ENCODE results near the gene CEP295NL.
"Not testable (repeated sequence)": the region's sequence is repeated elsewhere in the genome, so short reads cannot be mapped to it uniquely, and the experiment has no call there.

The CEP295NL gene

GRCh38 chr17:78929908-78930775 is 27.1 kb upstream of the CEP295NL start:
- DNase-seq (ENCODE audit: low read depth): no peak

GRCh38 chr17:78925662-78926555 is 22.9 kb upstream of the CEP295NL start:
- no peak for DNase-seq (ENCODE audit: low read depth)

GRCh38 chr17:78925234-78925633 is 22.2 kb upstream of the CEP295NL start, which contains the start of gene TIMP2:
TIMP2 (minus strand) TSS chr17:78925387; CDS start chr17:78925088, 299 bp downstream.
- no peak for DNase-seq (ENCODE audit: low read depth)

- DNase-seq (ENCODE audit: low read depth): no peak
Observed at GRCh38 chr17:78924481-78925151, 21.6 kb upstream of the CEP295NL start.

GRCh38 chr17:78923660-78924453 is 20.9 kb upstream of the CEP295NL start:
- DNase-seq (ENCODE audit: low read depth): no peak

- no peak for DNase-seq (ENCODE audit: low read depth)
Observed at GRCh38 chr17:78922816-78923498, 20.0 kb upstream of the CEP295NL start.

- DNase-seq (ENCODE audit: low read depth): no peak
Observed at GRCh38 chr17:78921437-78921971, 18.5 kb upstream of the CEP295NL start.

GRCh38 chr17:78920528-78920927 is 17.5 kb upstream of the CEP295NL start:
- no peak for DNase-seq (ENCODE audit: low read depth)

GRCh38 chr17:78919861-78920450 is 17.0 kb upstream of the CEP295NL start:
- DNase-seq (ENCODE audit: low read depth): no peak

GRCh38 chr17:78918979-78919378 is 16.0 kb upstream of the CEP295NL start:
- DNase-seq (ENCODE audit: low read depth): no peak

- no peak for DNase-seq (ENCODE audit: low read depth)
Observed at GRCh38 chr17:78917451-78918275, 14.7 kb upstream of the CEP295NL start.

GRCh38 chr17:78915872-78916632 is 13.1 kb upstream of the CEP295NL start:
- no peak for DNase-seq (ENCODE audit: low read depth)

- DNase-seq (ENCODE audit: low read depth): no peak
Observed at GRCh38 chr17:78913115-78913514, 10.1 kb upstream of the CEP295NL start.

GRCh38 chr17:78912082-78912481 is 9.1 kb upstream of the CEP295NL start:
- DNase-seq (ENCODE audit: low read depth): no peak

- not testable (repeated sequence) for DNase-seq (ENCODE audit: low read depth)
Observed at GRCh38 chr17:78911543-78911942, 8.5 kb upstream of the CEP295NL start.

- no peak for DNase-seq (ENCODE audit: low read depth)
Observed at GRCh38 chr17:78910497-78911284, 7.7 kb upstream of the CEP295NL start.

GRCh38 chr17:78908426-78908825 is 5.4 kb upstream of the CEP295NL start:
- DNase-seq (ENCODE audit: low read depth): no peak

- DNase-seq (ENCODE audit: low read depth): no peak
Observed at GRCh38 chr17:78905541-78905940, 2.5 kb upstream of the CEP295NL start.
